K562 (cell line): ENCODE data around the gene PTPRM. TPM values are rescaled to one million over a fixed set of nuclear protein-coding genes. Genes with fewer than 3 reads are reported as not detected.

Source experiments
- ATAC-seq: fragments of 200-7000 bp; cut with Tn5 transposase; 3 replicates; pipeline ENCODE4 v1.9.1; 2020; ENCODE audit warnings: moderate library complexity
- BruUV-seq: library from RNA; stranded (reverse); fragments of 400-500 nt; replicated peaks from 2 replicates; lab custom pipeline; 2021; lab: Mats Ljungman, UMichigan
- CTCF ChIA-PET: fragments of 300-600 bp; formaldehyde crosslinking; extraction: SDS; loops from one replicate; lab custom pipeline; 2021; ENCODE audit warnings: low intra/inter-chr PET ratio; lab: Yijun Ruan, JAX
- POLR2A ChIA-PET: fragments of 300-600, 350-650 bp; sonication (Branson Sonifier 250); formaldehyde crosslinking; extraction: SDS; loops from one replicate; lab custom pipeline; 2021; ENCODE audit warnings: antibody characterized with exemption, inconsistent platforms; lab: Yijun Ruan, JAX
- DNase-seq, 4 experiments: peaks; one replicate each; pipeline versions ENCODE4 v3.0.0 to v3.0.0-alpha.2; 2011 to 2018; ENCODE audit warnings: low spot score in 3 of 4, mixed read lengths in 3 of 4; ENCODE audit errors: extremely low read depth in 1 of 4
- FAIRE-seq: peaks from 2 replicates; lab custom pipeline; 2011; peaks lifted over from hg19 to GRCh38; lab: Jason Lieb, UNC
- H2AFZ ChIP-seq: 2 replicates; pipeline ENCODE4 v1.6.0; 2011; ENCODE audit warnings: low read depth, low read length, control low read depth, inconsistent platforms
- H3K27ac ChIP-seq: fragments of 200-600 bp; 3 replicates; pipeline ENCODE4 v1.8.0; 2011; ENCODE audit warnings: low read depth, mild to moderate bottlenecking, control low read depth, inconsistent platforms, low read length, moderate library complexity, mixed read lengths; ENCODE audit errors: extremely low read depth
- H3K27me3 ChIP-seq, 2 experiments: fragments of 300-600 bp in 1 of 2; 2 replicates in 1 of 2; 3 replicates in 1 of 2; pipeline versions ENCODE4 v1.6.0 to v1.8.0; 2011; ENCODE audit warnings: inconsistent platforms in 2 of 2, low read length in 2 of 2, mild to moderate bottlenecking in 1 of 2, mixed read lengths in 1 of 2, moderate library complexity in 1 of 2; ENCODE audit not compliant: control insufficient read depth in 2 of 2, insufficient read depth in 2 of 2
- H3K36me3 ChIP-seq: fragments of 300-600 bp; 3 replicates; pipeline ENCODE4 v1.8.0; 2011; ENCODE audit warnings: mild to moderate bottlenecking, low read length, inconsistent platforms; ENCODE audit not compliant: control insufficient read depth, insufficient read depth
- H3K4me1 ChIP-seq, 2 experiments: fragments of 200-600 bp in 1 of 2; replicated peaks in 1 of 2; 2 replicates in 1 of 2; 3 replicates in 1 of 2; pipeline versions ENCODE4 v1.5.1 to v1.8.0; 2011; ENCODE audit warnings: inconsistent platforms in 2 of 2, low read length in 2 of 2, mild to moderate bottlenecking in 1 of 2, mixed read lengths in 1 of 2, moderate library complexity in 1 of 2; ENCODE audit not compliant: control insufficient read depth in 2 of 2, insufficient read depth in 2 of 2
- H3K4me2 ChIP-seq: 2 replicates; pipeline ENCODE4 v1.6.1; 2011; ENCODE audit warnings: low read length, control low read depth, inconsistent platforms, mixed read lengths; ENCODE audit not compliant: insufficient read depth
- H3K4me3 ChIP-seq: fragments of 200-600 bp; sonication (generic), shearing (Covaris generic); 2 replicates; pipeline ENCODE4 v1.5.1; 2016; ENCODE audit warnings: control low read depth, inconsistent platforms
- H3K79me2 ChIP-seq: fragments of 200-600 bp; 3 replicates; pipeline ENCODE4 v1.8.0; 2011; ENCODE audit warnings: low read length, inconsistent platforms; ENCODE audit not compliant: control insufficient read depth, insufficient read depth
- H3K9ac ChIP-seq, 2 experiments: 2 replicates each; pipeline versions ENCODE4 v1.6.0 to v1.6.1; 2011; ENCODE audit warnings: low read depth in 2 of 2, low read length in 2 of 2, control low read depth in 1 of 2, inconsistent platforms in 1 of 2, mild to moderate bottlenecking in 1 of 2, mixed read lengths in 1 of 2; ENCODE audit not compliant: insufficient read depth in 1 of 2
- H3K9me1 ChIP-seq: one replicate; pipeline ENCODE4 v1.6.0; 2011; ENCODE audit warnings: inconsistent platforms, mild to moderate bottlenecking, low read length, moderate library complexity; ENCODE audit not compliant: control insufficient read depth, insufficient read depth
- H3K9me3 ChIP-seq: replicated peaks from 2 replicates; pipeline ENCODE4 v1.5.1; 2011; ENCODE audit warnings: low read depth, low read length, inconsistent platforms; ENCODE audit not compliant: control insufficient read depth, insufficient read depth
- H4K20me1 ChIP-seq: replicated peaks from 2 replicates; pipeline ENCODE4 v1.6.1; 2011; ENCODE audit warnings: low read length, inconsistent platforms, mixed read lengths; ENCODE audit not compliant: control insufficient read depth, insufficient read depth
- C11orf30 ChIP-seq: fragments of 450-650 bp; IDR thresholded peaks from 2 replicates; pipeline ENCODE4 v1.6.1; 2016; ENCODE audit warnings: low read depth, mild to moderate bottlenecking
- MGA ChIP-seq: fragments of 450-650 bp; IDR thresholded peaks from 2 replicates; pipeline ENCODE4 v1.6.1; 2016; ENCODE audit warnings: mild to moderate bottlenecking, moderate library complexity
- WGBS: fragments of 100-300 bp; shearing (Covaris generic); methylation state at CpG from one replicate; pipeline ENCODE4 v1.1.6; 2016; ENCODE audit warnings: low coverage, mixed read lengths; ENCODE audit not compliant: insufficient coverage; ENCODE audit errors: missing lambda C conversion rate; 5-methylcytosine and 5-hydroxymethylcytosine counted together
- in situ Hi-C: fragments of 300-500 bp; cut with MboI; formaldehyde crosslinking; loops from 4 replicates; pipeline ENCODE4 v1.15.0; 2018; ENCODE audit warnings: inconsistent platforms, mixed read lengths
- intact Hi-C: fragments of 100-400 bp; cut with micrococcal nuclease; formaldehyde crosslinking; loops from 2 replicates; pipeline ENCODE4 v1.14.2; 2022
- polyA plus RNA-seq, 8 experiments: library from polyadenylated mRNA; depleted of rRNA in 4 of 8; stranded (reverse) in 5 of 8; unstranded in 3 of 8; fragments of >200 nt; fragmentation: Nextera tagmentation in 2 of 8; fragmentation: Illumina TruSeq in 1 of 8; extraction: Ambion mirVana in 2 of 8; extraction: Trizol in 1 of 8; gene quantifications; 2 replicates each; pipeline versions ENCODE4 v1.2.1 to v1.2.3, GENCODE V29; 2011 to 2014; ENCODE audit warnings: inconsistent platforms in 1 of 8, missing spikeins in 1 of 8
- total RNA-seq, 7 experiments: library from RNA; depleted of rRNA in 6 of 7; stranded (reverse); fragments of >200 nt in 6 of 7; fragmentation: Illumina TruSeq in 2 of 7; extraction: Trizol in 2 of 7; gene quantifications; 2 replicates each; pipeline versions ENCODE4 v1.2.1 to v1.2.3, GENCODE V29; 2011 to 2021; ENCODE audit warnings: low replicate concordance in 1 of 7

PTPRM gene
- total and polyA plus RNA-seq, 9 of the 15 experiments (the other 6 are each of a cell fraction or from before 2014, with no cell fraction given), result 0.03 to 0.16 (median 0.08) TPM; not detected in 3

- no peaks in the 10 kb centered on the region for H3K36me3 ChIP-seq
- DNase-seq, result no peak
- FAIRE-seq, result no peak
- intact Hi-C loops, result no loop called here
- BruUV-seq, result no TSS peak
- no peaks in the 10 kb centered on the region for H4K20me1 ChIP-seq
- no peaks in the 10 kb centered on the region for H3K27me3 ChIP-seq
- ATAC-seq, result no peak
- no peak overlapping the region for H3K4me3 ChIP-seq
- in situ Hi-C loops, result no loop called here
- no peaks in the 10 kb centered on the region for H3K79me2 ChIP-seq
- no peak for TF ChIP-seq C11orf30
- TF ChIP-seq MGA, result no peak
- no peak overlapping the region for H3K4me2 ChIP-seq
- H3K9me3 ChIP-seq, result no peaks in the 10 kb centered on the region
- POLR2A ChIA-PET, result no interaction called here
- 0% methylated on average over 2 of the region's 2 CpGs for WGBS
- H3K4me1 ChIP-seq, result no peaks in the 10 kb centered on the region
- no peak overlapping the region for H3K9ac ChIP-seq
- H3K9me1 ChIP-seq, result no peaks in the 10 kb centered on the region
- CTCF ChIA-PET, result no interaction called here
- no peak overlapping the region for H3K27ac ChIP-seq
- no peak overlapping the region for H2AFZ ChIP-seq
Measured at GRCh38 chr18:7764405-7764804, 197.3 kb downstream of the PTPRM start.
